Coronary artery (tissue), 2 donors: ENCODE measurements around the gene SAYSD1.

Experiments
- DNase-seq: peaks from one replicate; pipeline ENCODE4 v3.0.0-alpha.2; 2017; ENCODE audit warnings: low spot score
- H3K27ac ChIP-seq, 2 donors: fragments of 200-600 bp; sonication (generic); one replicate each; pipeline ENCODE4 v1.5.1; 2016 to 2019
- H3K4me3 ChIP-seq: fragments of 200-600 bp; sonication (generic); 2 replicates; pipeline ENCODE4 v1.5.1; 2016; ENCODE audit warnings: mild to moderate bottlenecking, moderate library complexity
- CTCF ChIP-seq: fragments of 200-600 bp; sonication (generic); IDR thresholded peaks from one replicate; pipeline ENCODE4 v1.5.1; 2019; ENCODE audit warnings: antibody characterized with exemption

SAYSD1 gene

GRCh38 chr6:39128832-39129231 is 13.8 kb upstream of the SAYSD1 start:
- H3K27ac ChIP-seq = no peak overlapping the region
- no peak for TF ChIP-seq CTCF
- DNase-seq = no peak
- no peak overlapping the region for H3K4me3 ChIP-seq

GRCh38 chr6:39128106-39128505 is 13.1 kb upstream of the SAYSD1 start:
- DNase-seq = no peak
- Histone ChIP-seq H3K27ac (no peak overlapping the region), H3K4me3 (no peak overlapping the region)
- TF ChIP-seq CTCF = no peak

- Histone ChIP-seq H3K27ac (no peak overlapping the region), H3K4me3 (no peak overlapping the region)
- TF ChIP-seq CTCF = no peak
- no peak for DNase-seq
Observed at GRCh38 chr6:39124114-39124513, 9.1 kb upstream of the SAYSD1 start.

- Histone ChIP-seq H3K27ac (no peak overlapping the region), H3K4me3 (no peak overlapping the region)
- no peak for DNase-seq
- no peak for TF ChIP-seq CTCF
Observed at GRCh38 chr6:39118921-39119320, 3.9 kb upstream of the SAYSD1 start.

- DNase-seq = no peak
- Histone ChIP-seq H3K4me3 (peak overlapping the region; percentile 83), H3K27ac (peak overlapping the region; percentile 91 to 97)
- no peak for TF ChIP-seq CTCF
Observed at GRCh38 chr6:39114388-39114703, 640 bp downstream of the SAYSD1 start.

GRCh38 chr6:39113788-39114187 is 1.2 kb downstream of the SAYSD1 start:
- peak overlapping the region; percentile 83 for H3K4me3 ChIP-seq
- no peak for DNase-seq
- H3K27ac ChIP-seq = no peak overlapping the region
- TF ChIP-seq CTCF = no peak

- DNase-seq = no peak
- no peak overlapping the region for H3K4me3 ChIP-seq
- TF ChIP-seq CTCF = no peak
- H3K27ac ChIP-seq = no peak overlapping the region
Observed at GRCh38 chr6:39111280-39111679, 3.7 kb downstream of the SAYSD1 start.
